A673 (cell line): ENCODE results near the gene GLI2.

ENCODE experiments used
- EZH2 ChIP-seq: fragments of 200-600 bp; sonication (generic); IDR thresholded peaks from 2 replicates; pipeline ENCODE4 v1.6.1; 2017; ENCODE audit warnings: borderline replicate concordance, low read depth, mild to moderate bottlenecking, mixed read lengths, antibody characterized with exemption, low read length; ENCODE audit not compliant: poor library complexity, severe bottlenecking
- TF ChIP-seq, protein P1 (sequence below): fragments of 300-800, 200-600 bp; sonication (generic); conservative IDR thresholded peaks from 2 replicates; pipeline ENCODE4 v1.5.1; 2017; ENCODE audit warnings: low read depth, mild to moderate bottlenecking, antibody characterized with exemption, low read length, moderate library complexity, mixed read lengths

DNA sequence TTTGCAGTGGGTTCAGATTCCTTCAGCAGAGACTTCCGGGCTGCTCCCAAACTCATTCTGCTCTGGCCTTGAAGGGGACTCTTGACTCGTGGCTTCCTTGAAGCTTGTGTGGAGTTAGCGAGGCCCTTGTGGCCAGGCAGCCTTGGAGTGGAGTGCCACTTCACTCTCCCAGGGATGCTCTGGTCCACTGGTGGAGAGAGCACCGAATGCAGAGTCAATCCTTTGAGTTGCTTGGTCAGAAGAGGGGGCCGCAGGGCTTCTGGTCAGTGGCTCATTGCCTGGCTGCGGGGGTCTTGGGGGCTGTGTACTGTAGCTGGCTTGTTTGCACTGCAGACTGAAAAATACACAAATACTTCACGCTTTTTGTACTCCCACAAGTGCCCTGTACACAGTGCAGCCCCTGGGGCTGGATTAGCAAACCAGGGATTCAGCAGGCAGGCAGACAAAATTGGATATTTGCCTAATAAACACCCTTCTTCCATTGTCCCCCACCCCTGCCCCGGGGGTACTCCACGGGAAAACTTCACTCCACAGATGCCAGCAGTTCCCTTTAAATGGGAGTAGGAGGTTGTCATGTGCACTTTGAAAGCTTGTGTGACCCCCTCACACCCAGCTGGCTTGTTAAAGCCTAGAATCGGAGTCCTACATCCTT is 3.2 kb downstream of the GLI2 start:
- TF ChIP-seq EZH2 = no peak
- TF ChIP-seq, protein P1, sequence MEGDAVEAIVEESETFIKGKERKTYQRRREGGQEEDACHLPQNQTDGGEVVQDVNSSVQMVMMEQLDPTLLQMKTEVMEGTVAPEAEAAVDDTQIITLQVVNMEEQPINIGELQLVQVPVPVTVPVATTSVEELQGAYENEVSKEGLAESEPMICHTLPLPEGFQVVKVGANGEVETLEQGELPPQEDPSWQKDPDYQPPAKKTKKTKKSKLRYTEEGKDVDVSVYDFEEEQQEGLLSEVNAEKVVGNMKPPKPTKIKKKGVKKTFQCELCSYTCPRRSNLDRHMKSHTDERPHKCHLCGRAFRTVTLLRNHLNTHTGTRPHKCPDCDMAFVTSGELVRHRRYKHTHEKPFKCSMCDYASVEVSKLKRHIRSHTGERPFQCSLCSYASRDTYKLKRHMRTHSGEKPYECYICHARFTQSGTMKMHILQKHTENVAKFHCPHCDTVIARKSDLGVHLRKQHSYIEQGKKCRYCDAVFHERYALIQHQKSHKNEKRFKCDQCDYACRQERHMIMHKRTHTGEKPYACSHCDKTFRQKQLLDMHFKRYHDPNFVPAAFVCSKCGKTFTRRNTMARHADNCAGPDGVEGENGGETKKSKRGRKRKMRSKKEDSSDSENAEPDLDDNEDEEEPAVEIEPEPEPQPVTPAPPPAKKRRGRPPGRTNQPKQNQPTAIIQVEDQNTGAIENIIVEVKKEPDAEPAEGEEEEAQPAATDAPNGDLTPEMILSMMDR = no peak
